Nephron (organoid): ENCODE data around the gene TRPV2.
"Not testable (repeated sequence)": the region's sequence is repeated elsewhere in the genome, so short reads cannot be mapped to it uniquely, and the experiment has no call there.

Source experiments
- H3K27ac Mint-ChIP-seq, 3 experiments: 2 replicates each; pipeline ENCODE4 v1.8.0; 2020; ENCODE audit warnings: mixed read lengths in 3 of 3, mild to moderate bottlenecking in 2 of 3, moderate library complexity in 1 of 3
- H3K27me3 Mint-ChIP-seq: 2 replicates; pipeline ENCODE4 v1.8.0; 2021; ENCODE audit warnings: low read depth, mild to moderate bottlenecking, moderate library complexity, mixed read lengths
- H3K36me3 Mint-ChIP-seq: 2 replicates; pipeline ENCODE4 v1.8.0; 2020; ENCODE audit warnings: low read depth, mixed read lengths
- H3K4me1 Mint-ChIP-seq: 2 replicates; pipeline ENCODE4 v1.8.0; 2020; ENCODE audit warnings: mixed read lengths
- H3K4me3 Mint-ChIP-seq, 3 experiments: 2 replicates each; pipeline ENCODE4 v1.8.0; 2020; ENCODE audit warnings: mild to moderate bottlenecking in 3 of 3, mixed read lengths in 3 of 3, moderate library complexity in 2 of 3
- H3K9me3 Mint-ChIP-seq: 2 replicates; pipeline ENCODE4 v1.8.0; 2020; ENCODE audit warnings: mixed read lengths
- TF ChIP-seq, protein P1 (sequence below), 3 experiments: fragments of 200-600 bp; sonication (generic); IDR thresholded peaks; one replicate each; pipeline ENCODE4 v1.5.0; 2021; ENCODE audit warnings: antibody characterized with exemption in 3 of 3; ENCODE audit not compliant: unreplicated experiment in 3 of 3

Gene TRPV2

DNA sequence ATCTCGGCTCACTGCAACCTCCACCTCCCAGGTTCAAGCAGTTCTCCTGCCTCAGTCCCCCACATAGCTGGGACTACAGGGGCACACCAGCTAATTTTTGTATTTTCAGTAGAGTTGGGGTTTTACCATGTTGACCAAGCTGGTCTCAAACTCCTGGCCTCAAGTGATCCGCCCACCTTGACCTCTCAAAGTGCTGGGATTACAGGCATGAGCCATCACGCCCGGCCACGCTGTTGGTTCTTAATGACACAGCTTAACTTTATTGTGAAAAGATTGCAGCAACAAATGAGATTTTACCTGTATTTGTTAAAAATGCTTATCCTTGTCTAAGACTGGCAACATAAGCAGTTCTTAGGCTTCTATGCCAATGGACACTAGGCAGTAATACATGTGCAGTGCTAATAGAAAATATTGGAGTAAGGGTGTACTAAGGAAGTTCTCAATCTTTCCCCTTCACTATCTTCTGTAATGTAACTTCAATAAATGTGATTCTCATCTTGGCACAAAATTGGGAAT is 31.5 kb upstream of the TRPV2 start:
- Mint-ChIP-seq H3K9me3 (peaks cover 2% of the 10 kb centered on the region), H3K36me3 (peaks cover 43% of the 10 kb centered on the region), H3K4me3 (peak overlapping the region; percentile 59 to 69 (median 64)), H3K27me3 (peaks cover 8% of the 10 kb centered on the region), H3K27ac (peak overlapping the region; percentile 25 to 63 (median 53)), H3K4me1 (peaks cover 50% of the 10 kb centered on the region)
- TF ChIP-seq, protein P1, sequence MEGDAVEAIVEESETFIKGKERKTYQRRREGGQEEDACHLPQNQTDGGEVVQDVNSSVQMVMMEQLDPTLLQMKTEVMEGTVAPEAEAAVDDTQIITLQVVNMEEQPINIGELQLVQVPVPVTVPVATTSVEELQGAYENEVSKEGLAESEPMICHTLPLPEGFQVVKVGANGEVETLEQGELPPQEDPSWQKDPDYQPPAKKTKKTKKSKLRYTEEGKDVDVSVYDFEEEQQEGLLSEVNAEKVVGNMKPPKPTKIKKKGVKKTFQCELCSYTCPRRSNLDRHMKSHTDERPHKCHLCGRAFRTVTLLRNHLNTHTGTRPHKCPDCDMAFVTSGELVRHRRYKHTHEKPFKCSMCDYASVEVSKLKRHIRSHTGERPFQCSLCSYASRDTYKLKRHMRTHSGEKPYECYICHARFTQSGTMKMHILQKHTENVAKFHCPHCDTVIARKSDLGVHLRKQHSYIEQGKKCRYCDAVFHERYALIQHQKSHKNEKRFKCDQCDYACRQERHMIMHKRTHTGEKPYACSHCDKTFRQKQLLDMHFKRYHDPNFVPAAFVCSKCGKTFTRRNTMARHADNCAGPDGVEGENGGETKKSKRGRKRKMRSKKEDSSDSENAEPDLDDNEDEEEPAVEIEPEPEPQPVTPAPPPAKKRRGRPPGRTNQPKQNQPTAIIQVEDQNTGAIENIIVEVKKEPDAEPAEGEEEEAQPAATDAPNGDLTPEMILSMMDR (IDR thresholded peaks at IDR 0.05; ENCODE audit: unreplicated experiment in 3 of 3) = no peak

DNA sequence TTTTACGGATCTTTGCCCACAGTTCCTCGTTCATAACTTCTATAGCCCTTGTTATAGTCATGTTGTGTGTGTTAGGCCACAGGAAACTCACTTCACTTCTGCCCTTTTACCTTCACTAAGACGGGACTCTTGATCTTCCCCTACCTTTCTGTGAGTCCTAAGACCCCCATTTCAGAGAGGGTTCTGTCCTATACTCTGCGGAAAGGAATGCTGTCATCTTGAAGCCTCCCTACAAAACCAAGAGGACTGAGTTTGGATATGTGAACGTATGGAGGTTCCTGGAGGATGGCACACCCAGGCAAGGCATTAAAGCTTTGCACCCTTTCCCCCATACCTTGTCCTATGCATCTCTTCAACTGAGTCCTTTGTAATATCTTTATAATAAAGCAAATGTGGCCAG is 30.8 kb upstream of the TRPV2 start:
- Mint-ChIP-seq H3K36me3 (peaks cover 43% of the 10 kb centered on the region), H3K27ac (peak overlapping the region in 2 of 3 experiments; percentile 0 to 53), H3K4me3 (peak overlapping the region; percentile 59 to 69 (median 64)), H3K4me1 (peaks cover 50% of the 10 kb centered on the region), H3K27me3 (peaks cover 8% of the 10 kb centered on the region), H3K9me3 (peaks cover 2% of the 10 kb centered on the region)
- TF ChIP-seq, protein P1 (IDR thresholded peaks at IDR 0.05; ENCODE audit: unreplicated experiment in 3 of 3) = no peak

DNA sequence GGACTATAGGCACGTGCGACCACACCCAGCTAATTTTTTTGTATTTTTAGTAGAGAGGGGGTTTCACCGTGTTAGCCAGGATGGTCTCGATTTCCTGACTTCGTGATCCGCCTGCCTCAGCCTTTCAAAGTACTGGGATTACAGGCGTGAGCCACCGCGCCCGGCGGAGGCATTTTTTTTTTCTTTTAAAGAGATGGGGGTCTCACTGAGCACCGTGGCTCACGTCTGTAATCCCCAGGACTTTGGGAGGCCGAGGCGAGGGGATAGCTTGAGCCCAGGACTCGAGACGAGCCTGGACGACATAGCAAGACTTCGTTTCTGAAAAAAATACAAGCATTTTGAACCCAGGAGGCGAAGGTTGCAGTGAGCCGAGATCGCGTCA is 29.3 kb upstream of the TRPV2 start:
- Mint-ChIP-seq H3K4me1 (peaks cover 44% of the 10 kb centered on the region), H3K36me3 (peaks cover 36% of the 10 kb centered on the region), H3K4me3 (peak overlapping the region; percentile 91 to 94 (median 92))
- H3K27ac Mint-ChIP-seq, H3K9me3 Mint-ChIP-seq, H3K27me3 Mint-ChIP-seq: not testable (repeated sequence)

DNA sequence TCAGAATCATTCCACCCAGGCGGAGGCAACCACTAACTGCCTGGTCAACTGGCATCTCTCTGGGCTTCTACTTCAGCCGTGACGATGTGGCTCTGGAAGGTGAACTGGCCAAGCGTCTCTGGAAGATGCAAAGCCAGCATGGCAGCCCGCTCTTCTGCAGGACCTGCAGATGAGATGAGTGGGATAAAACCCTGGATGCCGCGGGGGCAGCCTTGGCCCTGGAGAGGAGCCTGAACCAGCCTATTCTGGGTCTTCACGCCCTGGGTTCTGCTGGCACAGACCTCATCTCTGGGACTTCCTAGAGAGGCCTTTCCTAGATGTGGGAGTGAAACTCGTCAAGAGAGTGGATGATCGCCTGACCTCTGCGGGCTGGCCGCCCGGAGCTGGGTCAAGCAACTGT is 23.9 kb upstream of the TRPV2 start:
- peaks cover 4% of the 10 kb centered on the region for H3K27me3 Mint-ChIP-seq
- H3K9me3 Mint-ChIP-seq = no peaks in the 10 kb centered on the region
- TF ChIP-seq, protein P1 (IDR thresholded peaks at IDR 0.05; ENCODE audit: unreplicated experiment in 3 of 3) = no peak
- H3K36me3 Mint-ChIP-seq = no peaks in the 10 kb centered on the region
- no peak overlapping the region for H3K4me3 Mint-ChIP-seq
- H3K4me1 Mint-ChIP-seq = peaks cover 9% of the 10 kb centered on the region
- H3K27ac Mint-ChIP-seq = no peak overlapping the region

DNA sequence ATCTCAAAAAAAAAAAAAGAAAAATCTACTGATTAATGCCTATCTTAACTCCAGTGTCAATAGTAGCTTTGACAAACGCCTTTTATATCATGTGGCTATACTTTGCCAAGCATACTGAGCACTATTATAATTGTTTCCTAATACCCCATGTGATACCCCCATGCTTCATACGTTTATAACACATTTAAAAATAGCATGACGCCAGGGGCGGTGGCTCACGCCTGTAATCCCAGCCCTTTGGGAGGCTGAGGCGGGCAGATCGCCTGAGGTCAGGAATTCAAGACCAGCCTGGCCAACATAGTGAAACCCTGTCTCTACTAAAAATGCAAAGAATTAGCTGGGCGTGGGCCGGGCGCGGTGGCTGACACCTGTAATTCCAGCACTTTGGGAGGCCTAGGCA is 22.9 kb upstream of the TRPV2 start:
- not testable (repeated sequence) for H3K27me3 Mint-ChIP-seq, H3K36me3 Mint-ChIP-seq, H3K9me3 Mint-ChIP-seq, H3K27ac Mint-ChIP-seq, H3K4me3 Mint-ChIP-seq, H3K4me1 Mint-ChIP-seq

DNA sequence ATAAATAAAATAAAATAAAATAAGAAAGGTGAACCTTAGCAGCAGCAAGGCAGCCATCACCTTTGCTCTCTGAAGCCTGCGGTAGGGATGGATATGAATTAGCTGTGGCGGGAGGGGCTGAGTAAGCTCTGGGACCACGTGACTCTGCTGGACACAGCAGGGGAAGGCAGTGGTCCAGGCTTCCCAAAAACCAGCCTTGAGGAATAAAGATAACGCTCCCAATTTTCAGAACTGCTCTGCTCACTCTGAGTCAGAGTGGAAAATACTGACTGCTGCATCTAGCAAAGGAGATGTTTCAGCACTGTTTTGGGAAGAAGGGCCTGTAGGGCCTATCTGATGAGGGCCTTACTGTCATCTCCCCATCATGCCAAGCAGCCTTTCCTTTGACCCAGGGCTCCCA is 19.5 kb upstream of the TRPV2 start:
- not testable (repeated sequence) for H3K9me3 Mint-ChIP-seq, H3K36me3 Mint-ChIP-seq, H3K27ac Mint-ChIP-seq, H3K27me3 Mint-ChIP-seq, H3K4me1 Mint-ChIP-seq, H3K4me3 Mint-ChIP-seq

DNA sequence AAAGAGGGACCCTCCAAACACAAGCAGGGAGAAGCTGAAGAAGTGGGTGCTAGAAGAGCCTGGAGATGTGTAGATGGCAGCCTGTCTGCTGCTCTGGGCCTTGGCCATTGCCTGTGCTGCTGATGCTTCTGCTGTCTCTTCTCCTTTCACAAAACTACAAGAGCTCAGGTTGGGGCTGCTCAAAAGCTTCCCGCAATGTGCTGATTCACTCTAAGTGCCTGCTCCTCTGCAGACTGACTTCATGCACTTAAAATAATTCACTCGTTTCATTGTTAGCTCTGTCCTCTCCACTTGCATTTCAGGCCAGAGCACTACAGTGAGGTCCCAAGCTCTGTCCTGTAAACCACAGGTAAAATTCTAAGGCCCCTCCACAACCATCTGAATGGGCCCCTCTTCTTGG is 18.7 kb upstream of the TRPV2 start:
- peak overlapping the region in 2 of 3 experiments; percentile 28 to 55 for H3K27ac Mint-ChIP-seq
- not testable (repeated sequence) for H3K36me3 Mint-ChIP-seq, H3K4me3 Mint-ChIP-seq, H3K27me3 Mint-ChIP-seq, H3K4me1 Mint-ChIP-seq, H3K9me3 Mint-ChIP-seq

DNA sequence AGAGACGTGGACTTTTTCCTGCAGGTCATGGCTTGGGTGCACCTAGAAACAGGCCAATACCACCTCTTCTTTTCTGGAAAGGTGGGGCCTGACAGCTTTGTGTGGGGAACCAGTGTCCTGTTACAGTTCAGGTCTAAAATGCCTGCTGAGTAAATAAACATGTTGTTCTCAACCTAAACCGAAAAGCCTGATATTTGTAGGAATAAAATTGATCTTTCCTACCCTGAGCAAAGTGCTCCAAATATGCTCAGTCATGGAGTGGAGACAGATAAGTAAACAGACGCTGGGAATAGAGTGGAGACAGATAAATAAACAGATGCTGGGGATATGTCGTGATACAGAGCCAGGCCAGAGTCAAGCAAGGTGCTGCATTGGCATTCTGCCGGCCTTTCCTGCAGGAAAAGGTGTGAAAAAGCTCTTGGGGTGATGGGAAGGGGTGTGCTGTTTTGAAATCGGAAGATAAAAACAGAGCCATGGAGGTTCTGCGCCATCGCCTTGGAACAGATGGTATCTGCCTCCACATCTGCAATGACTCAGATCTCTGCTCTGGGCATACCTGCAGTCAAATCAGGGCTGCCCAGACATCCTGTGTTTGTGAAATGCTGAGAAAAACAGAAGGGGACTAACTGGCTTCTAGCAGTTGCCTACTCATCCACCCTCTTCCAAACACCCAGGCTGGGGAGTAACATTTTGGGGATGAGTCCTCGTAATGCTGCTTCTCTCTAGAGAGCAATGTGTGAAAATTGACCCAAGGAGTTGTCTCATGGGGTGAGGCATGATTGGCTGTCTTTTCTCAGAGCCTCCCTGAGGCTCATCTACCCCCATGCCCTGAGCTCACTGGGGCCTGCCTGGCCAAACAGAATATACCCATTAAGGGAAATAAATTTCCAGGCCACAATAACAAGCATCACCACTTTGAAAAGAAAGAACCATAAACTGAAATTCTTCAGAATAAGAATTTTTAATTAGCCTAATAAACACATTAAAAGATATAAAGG is 16.8 kb upstream of the TRPV2 start:
- Mint-ChIP-seq H3K36me3 (no peaks in the 10 kb centered on the region), H3K27ac (peak overlapping the region; percentile 3 to 38 (median 6)), H3K4me3 (no peak overlapping the region), H3K9me3 (no peaks in the 10 kb centered on the region), H3K27me3 (no peaks in the 10 kb centered on the region), H3K4me1 (peaks cover 6% of the 10 kb centered on the region)
- TF ChIP-seq, protein P1 (IDR thresholded peaks at IDR 0.05; ENCODE audit: unreplicated experiment in 3 of 3) = no peak

DNA sequence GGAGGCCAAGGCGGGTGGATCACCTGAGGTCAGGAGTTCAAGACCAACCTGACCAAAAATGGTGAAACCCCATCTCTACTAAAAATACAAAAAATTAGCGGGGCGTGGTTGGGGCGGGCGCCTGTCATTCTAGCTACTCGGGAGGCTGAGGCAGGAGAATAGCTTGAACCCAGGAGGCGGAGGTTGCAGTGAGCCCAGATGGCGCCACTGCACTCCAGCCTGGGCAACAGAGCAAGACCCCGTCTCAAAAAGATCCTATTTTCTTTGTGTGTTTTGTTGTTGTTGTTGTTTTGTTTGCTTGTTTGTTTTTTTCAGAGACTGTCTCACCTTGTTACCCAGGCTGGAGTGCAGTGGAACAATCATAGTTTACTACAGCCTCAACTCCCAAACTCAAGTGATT is 11.5 kb upstream of the TRPV2 start:
- H3K27ac Mint-ChIP-seq, H3K27me3 Mint-ChIP-seq, H3K4me3 Mint-ChIP-seq, H3K36me3 Mint-ChIP-seq, H3K9me3 Mint-ChIP-seq: not testable (repeated sequence)
- peaks cover 16% of the 10 kb centered on the region for H3K4me1 Mint-ChIP-seq
